ENCODE measurements around the gene NABP1.

NABP1 gene

GRCh38 chr2:191697870-191698269 lies 19.9 kb downstream of the NABP1 start:
- Histone ChIP-seq H3K36me3 (ENCODE audit: control insufficient read depth, insufficient read depth, low read length, severe bottlenecking) (no peaks in the 10 kb centered on the region), H3K4me3 (ENCODE audit: low read length) (no peak overlapping the region), H3K27me3 (replicated peaks; ENCODE audit: control insufficient read depth, insufficient read depth, low read length) (no peaks in the 10 kb centered on the region), H3K4me1 (ENCODE audit: control insufficient read depth, insufficient read depth, low read length) (peaks cover 30% of the 10 kb centered on the region), H3K9me3 (ENCODE audit: control insufficient read depth, low read length) (no peaks in the 10 kb centered on the region), H3K9ac (ENCODE audit: low read length) (no peak overlapping the region)
- DNase-seq (ENCODE audit: low read depth), result no peak

GRCh38 chr2:191699341-191699945 lies 21.5 kb downstream of the NABP1 start:
- Histone ChIP-seq H3K4me3 (ENCODE audit: low read length) (no peak overlapping the region), H3K9me3 (ENCODE audit: control insufficient read depth, low read length) (no peaks in the 10 kb centered on the region), H3K9ac (ENCODE audit: low read length) (no peak overlapping the region), H3K4me1 (ENCODE audit: control insufficient read depth, insufficient read depth, low read length) (peaks cover 15% of the 10 kb centered on the region), H3K36me3 (ENCODE audit: control insufficient read depth, insufficient read depth, low read length, severe bottlenecking) (no peaks in the 10 kb centered on the region), H3K27me3 (replicated peaks; ENCODE audit: control insufficient read depth, insufficient read depth, low read length) (no peaks in the 10 kb centered on the region)
- DNase-seq (ENCODE audit: low read depth), result no peak

GRCh38 chr2:191701029-191701428 lies 23.1 kb downstream of the NABP1 start:
- Histone ChIP-seq H3K9ac (ENCODE audit: low read length) (no peak overlapping the region), H3K36me3 (ENCODE audit: control insufficient read depth, insufficient read depth, low read length, severe bottlenecking) (no peaks in the 10 kb centered on the region), H3K4me1 (ENCODE audit: control insufficient read depth, insufficient read depth, low read length) (peaks cover 6% of the 10 kb centered on the region), H3K9me3 (ENCODE audit: control insufficient read depth, low read length) (no peaks in the 10 kb centered on the region), H3K4me3 (ENCODE audit: low read length) (no peak overlapping the region), H3K27me3 (replicated peaks; ENCODE audit: control insufficient read depth, insufficient read depth, low read length) (no peaks in the 10 kb centered on the region)
- DNase-seq (ENCODE audit: low read depth), result no peak

GRCh38 chr2:191701696-191702095 lies 23.8 kb downstream of the NABP1 start:
- Histone ChIP-seq H3K4me3 (ENCODE audit: low read length) (no peak overlapping the region), H3K4me1 (ENCODE audit: control insufficient read depth, insufficient read depth, low read length) (peaks cover under 1% of the 10 kb centered on the region), H3K9me3 (ENCODE audit: control insufficient read depth, low read length) (no peaks in the 10 kb centered on the region), H3K36me3 (ENCODE audit: control insufficient read depth, insufficient read depth, low read length, severe bottlenecking) (no peaks in the 10 kb centered on the region), H3K27me3 (replicated peaks; ENCODE audit: control insufficient read depth, insufficient read depth, low read length) (no peaks in the 10 kb centered on the region), H3K9ac (ENCODE audit: low read length) (no peak overlapping the region)
- DNase-seq (ENCODE audit: low read depth), result no peak

GRCh38 chr2:191703079-191703725 lies 25.3 kb downstream of the NABP1 start:
- H3K4me3 ChIP-seq (ENCODE audit: low read length), result no peak overlapping the region
- H3K27me3 ChIP-seq (replicated peaks; ENCODE audit: control insufficient read depth, insufficient read depth, low read length), result no peaks in the 10 kb centered on the region
- no peaks in the 10 kb centered on the region for H3K4me1 ChIP-seq (ENCODE audit: control insufficient read depth, insufficient read depth, low read length)
- no peak for DNase-seq (ENCODE audit: low read depth)
- H3K9ac ChIP-seq (ENCODE audit: low read length), result no peak overlapping the region
- no peaks in the 10 kb centered on the region for H3K9me3 ChIP-seq (ENCODE audit: control insufficient read depth, low read length)
- no peaks in the 10 kb centered on the region for H3K36me3 ChIP-seq (ENCODE audit: control insufficient read depth, insufficient read depth, low read length, severe bottlenecking)

- H3K9me3 ChIP-seq (ENCODE audit: control insufficient read depth, low read length), result no peaks in the 10 kb centered on the region
Observed at GRCh38 chr2:191705084-191705483, 27.1 kb downstream of the NABP1 start.

GRCh38 chr2:191705701-191706100 lies 27.8 kb downstream of the NABP1 start:
- Histone ChIP-seq H3K4me3 (ENCODE audit: low read length) (no peak overlapping the region), H3K4me1 (ENCODE audit: control insufficient read depth, insufficient read depth, low read length) (peaks cover 8% of the 10 kb centered on the region), H3K9ac (ENCODE audit: low read length) (no peak overlapping the region), H3K9me3 (ENCODE audit: control insufficient read depth, low read length) (no peaks in the 10 kb centered on the region), H3K27me3 (replicated peaks; ENCODE audit: control insufficient read depth, insufficient read depth, low read length) (no peaks in the 10 kb centered on the region), H3K36me3 (ENCODE audit: control insufficient read depth, insufficient read depth, low read length, severe bottlenecking) (no peaks in the 10 kb centered on the region)
- no peak for DNase-seq (ENCODE audit: low read depth)

More at GRCh38 chr2:191705084-191705483, 27.1 kb downstream of the NABP1 start:
- no peaks in the 10 kb centered on the region for H3K27me3 ChIP-seq (replicated peaks; ENCODE audit: control insufficient read depth, insufficient read depth, low read length)
- H3K4me3 ChIP-seq (ENCODE audit: low read length), result no peak overlapping the region
- H3K36me3 ChIP-seq (ENCODE audit: control insufficient read depth, insufficient read depth, low read length, severe bottlenecking), result no peaks in the 10 kb centered on the region
- H3K4me1 ChIP-seq (ENCODE audit: control insufficient read depth, insufficient read depth, low read length), result peaks cover 2% of the 10 kb centered on the region
- no peak overlapping the region for H3K9ac ChIP-seq (ENCODE audit: low read length)
- no peak for DNase-seq (ENCODE audit: low read depth)

- Histone ChIP-seq H3K4me1 (ENCODE audit: control insufficient read depth, insufficient read depth, low read length) (peaks cover 10% of the 10 kb centered on the region), H3K4me3 (ENCODE audit: low read length) (no peak overlapping the region), H3K27me3 (replicated peaks; ENCODE audit: control insufficient read depth, insufficient read depth, low read length) (no peaks in the 10 kb centered on the region), H3K36me3 (ENCODE audit: control insufficient read depth, insufficient read depth, low read length, severe bottlenecking) (no peaks in the 10 kb centered on the region), H3K9me3 (ENCODE audit: control insufficient read depth, low read length) (no peaks in the 10 kb centered on the region), H3K9ac (ENCODE audit: low read length) (no peak overlapping the region)
- no peak for DNase-seq (ENCODE audit: low read depth)
Observed at GRCh38 chr2:191706791-191707190, 28.9 kb downstream of the NABP1 start.

- H3K9ac ChIP-seq (ENCODE audit: low read length), result no peak overlapping the region
- H3K27me3 ChIP-seq (replicated peaks; ENCODE audit: control insufficient read depth, insufficient read depth, low read length), result no peaks in the 10 kb centered on the region
- DNase-seq (ENCODE audit: low read depth), result no peak
- no peaks in the 10 kb centered on the region for H3K36me3 ChIP-seq (ENCODE audit: control insufficient read depth, insufficient read depth, low read length, severe bottlenecking)
- H3K9me3 ChIP-seq (ENCODE audit: control insufficient read depth, low read length), result no peaks in the 10 kb centered on the region
- peaks cover 10% of the 10 kb centered on the region for H3K4me1 ChIP-seq (ENCODE audit: control insufficient read depth, insufficient read depth, low read length)
- H3K4me3 ChIP-seq (ENCODE audit: low read length), result no peak overlapping the region
Observed at GRCh38 chr2:191707542-191707941, 29.6 kb downstream of the NABP1 start.

GRCh38 chr2:191710411-191710900 lies 32.5 kb downstream of the NABP1 start:
- Histone ChIP-seq H3K9me3 (ENCODE audit: control insufficient read depth, low read length) (no peaks in the 10 kb centered on the region), H3K27me3 (replicated peaks; ENCODE audit: control insufficient read depth, insufficient read depth, low read length) (no peaks in the 10 kb centered on the region), H3K4me1 (ENCODE audit: control insufficient read depth, insufficient read depth, low read length) (peaks cover 10% of the 10 kb centered on the region), H3K9ac (ENCODE audit: low read length) (no peak overlapping the region), H3K36me3 (ENCODE audit: control insufficient read depth, insufficient read depth, low read length, severe bottlenecking) (no peaks in the 10 kb centered on the region), H3K4me3 (ENCODE audit: low read length) (no peak overlapping the region)
- DNase-seq (ENCODE audit: low read depth), result peak; percentile 47

GRCh38 chr2:191711621-191712020 lies 33.7 kb downstream of the NABP1 start:
- H3K4me3 ChIP-seq (ENCODE audit: low read length), result no peak overlapping the region
- H3K36me3 ChIP-seq (ENCODE audit: control insufficient read depth, insufficient read depth, low read length, severe bottlenecking), result no peaks in the 10 kb centered on the region
- no peaks in the 10 kb centered on the region for H3K9me3 ChIP-seq (ENCODE audit: control insufficient read depth, low read length)
- DNase-seq (ENCODE audit: low read depth), result no peak
- peaks cover 10% of the 10 kb centered on the region for H3K4me1 ChIP-seq (ENCODE audit: control insufficient read depth, insufficient read depth, low read length)
- H3K9ac ChIP-seq (ENCODE audit: low read length), result no peak overlapping the region
- no peaks in the 10 kb centered on the region for H3K27me3 ChIP-seq (replicated peaks; ENCODE audit: control insufficient read depth, insufficient read depth, low read length)
